CD4-positive, alpha-beta T cell treated with Interleukin-12 subunit alpha and Interleukin-12 subunit beta, for 1 hour (primary cell): Measurements from ENCODE around the gene AMDHD1.
"Not testable (repeated sequence)": the region's sequence is repeated elsewhere in the genome, so short reads cannot be mapped to it uniquely, and the experiment has no call there.

ENCODE experiments used
- DNase-seq: peaks from one replicate; pipeline ENCODE4 v3.0.0-alpha.2; 2020

Gene AMDHD1

GRCh38 chr12:95966287-95966870, 23.2 kb downstream of the AMDHD1 start:
- DNase-seq = no peak

GRCh38 chr12:95967301-95967700, 24.2 kb downstream of the AMDHD1 start:
- DNase-seq = no peak

- not testable (repeated sequence) for DNase-seq
These were observed 26.0 kb downstream of the AMDHD1 start for GRCh38 chr12:95969116-95969515.

GRCh38 chr12:95970905-95971304, 27.8 kb downstream of the AMDHD1 start:
- DNase-seq = no peak

- no peak for DNase-seq
These were observed 29.8 kb downstream of the AMDHD1 start for GRCh38 chr12:95972832-95973456.

GRCh38 chr12:95974358-95974757, 31.2 kb downstream of the AMDHD1 start:
- DNase-seq = no peak

GRCh38 chr12:95975491-95975890, 32.4 kb downstream of the AMDHD1 start:
- DNase-seq = no peak

GRCh38 chr12:95976416-95976832, 33.3 kb downstream of the AMDHD1 start:
- no peak for DNase-seq

- no peak for DNase-seq
These were observed 34.7 kb downstream of the AMDHD1 start for GRCh38 chr12:95977764-95978305.

GRCh38 chr12:95978351-95978750, 35.2 kb downstream of the AMDHD1 start:
- DNase-seq = no peak

- DNase-seq = no peak
These were observed 35.6 kb downstream of the AMDHD1 start for GRCh38 chr12:95978774-95979173.

- DNase-seq = no peak
These were observed 37.3 kb downstream of the AMDHD1 start for GRCh38 chr12:95980437-95980836.

GRCh38 chr12:95982602-95983001, 39.5 kb downstream of the AMDHD1 start:
- no peak for DNase-seq

GRCh38 chr12:95984682-95985081, 41.6 kb downstream of the AMDHD1 start:
- DNase-seq = no peak

- DNase-seq = no peak
These were observed 43.8 kb downstream of the AMDHD1 start for GRCh38 chr12:95986635-95987570.

GRCh38 chr12:95988506-95989275, 45.6 kb downstream of the AMDHD1 start:
- DNase-seq = no peak

GRCh38 chr12:95989504-95990123, 46.5 kb downstream of the AMDHD1 start:
- no peak for DNase-seq

GRCh38 chr12:95990136-95990535, 47.0 kb downstream of the AMDHD1 start:
- no peak for DNase-seq

- DNase-seq = no peak
These were observed 50.8 kb downstream of the AMDHD1 start for GRCh38 chr12:95993907-95994306.

- DNase-seq = no peak
These were observed 51.3 kb downstream of the AMDHD1 start for GRCh38 chr12:95994476-95994875.

GRCh38 chr12:95995238-95996031, 52.3 kb downstream of the AMDHD1 start:
- DNase-seq = no peak
